AG04449 (cell line): ENCODE data around the gene KCTD17.

Experiments used
- CTCF ChIA-PET: fragments of 350-600 bp; formaldehyde crosslinking; extraction: SDS; loops from one replicate; lab custom pipeline; 2021; ENCODE audit warnings: antibody characterized with exemption; lab: Yijun Ruan, JAX
- POLR2A ChIA-PET: fragments of 400-600, 350-600 bp; formaldehyde crosslinking; extraction: SDS; loops from one replicate; lab custom pipeline; 2020; ENCODE audit warnings: antibody characterized with exemption, inconsistent platforms; lab: Yijun Ruan, JAX
- DNase-seq: peaks from one replicate; pipeline ENCODE4 v3.0.0-alpha.2; 2010; ENCODE audit warnings: low read depth, low spot score
- H3K4me3 ChIP-seq: 2 replicates; pipeline ENCODE4 v1.5.1; 2011; ENCODE audit warnings: low read depth, mild to moderate bottlenecking, control low read depth, low read length
- CTCF ChIP-seq: IDR thresholded peaks from one replicate; pipeline ENCODE4 v1.5.1; 2011; ENCODE audit warnings: mild to moderate bottlenecking, moderate library complexity, low read length, control low read depth, inconsistent platforms; ENCODE audit not compliant: insufficient read depth; ENCODE audit errors: missing control alignments

The KCTD17 gene

GRCh38 chr22:37080838-37081237, 29.3 kb downstream of the KCTD17 start:
- no peak for TF ChIP-seq CTCF
- H3K4me3 ChIP-seq: no peak overlapping the region
- CTCF ChIA-PET: interaction anchor here (1.0 to 2.5 kb wide), 3 partner anchors 42 to 119 kb away, joined by 3 to 9 read pairs (median 8); no protein-coding TSS in a partner anchor
- POLR2A ChIA-PET: no interaction called here
- no peak for DNase-seq

GRCh38 chr22:37082251-37082873, 30.8 kb downstream of the KCTD17 start:
- no peak overlapping the region for H3K4me3 ChIP-seq
- no peak for TF ChIP-seq CTCF
- ChIA-PET CTCF (interaction anchor here (0.7 to 2.5 kb wide), 5 partner anchors 11 to 177 kb away, joined by 3 to 9 read pairs (median 4); no protein-coding TSS in a partner anchor), POLR2A (no interaction called here)
- DNase-seq: no peak

GRCh38 chr22:37083914-37084313, 32.4 kb downstream of the KCTD17 start:
- H3K4me3 ChIP-seq: no peak overlapping the region
- no peak for TF ChIP-seq CTCF
- DNase-seq: no peak
- ChIA-PET POLR2A (no interaction called here), CTCF (no interaction called here)

GRCh38 chr22:37084385-37084784, 32.8 kb downstream of the KCTD17 start:
- POLR2A ChIA-PET: no interaction called here
- no peak for DNase-seq
- TF ChIP-seq CTCF: no peak
- H3K4me3 ChIP-seq: no peak overlapping the region
- CTCF ChIA-PET: no interaction called here

- no peak for TF ChIP-seq CTCF
- H3K4me3 ChIP-seq: no peak overlapping the region
- DNase-seq: no peak
- ChIA-PET CTCF (interaction anchor here (1.1 to 2.2 kb wide), 3 partner anchors 8 to 174 kb away, joined by 3 to 11 read pairs (median 4); no protein-coding TSS in a partner anchor), POLR2A (no interaction called here)
Observed at GRCh38 chr22:37086184-37086583, 34.6 kb downstream of the KCTD17 start.

GRCh38 chr22:37088108-37088605, 36.6 kb downstream of the KCTD17 start:
- no peak overlapping the region for H3K4me3 ChIP-seq
- no peak for DNase-seq
- TF ChIP-seq CTCF: no peak
- ChIA-PET POLR2A (no interaction called here), CTCF (interaction anchor here (0.8 to 2.2 kb wide), 4 partner anchors 8 to 45 kb away, joined by 3 to 11 read pairs (median 4); no protein-coding TSS in a partner anchor)
